ENCODE data around the gene NUDT10. TPM values are rescaled to one million over a fixed set of nuclear protein-coding genes. Genes with fewer than 3 reads are reported as not detected.
A peak's percentile ranks its signal among the peaks of the same experiment; 100 is the strongest.
"Not testable (repeated sequence)": the region's sequence is repeated elsewhere in the genome, so short reads cannot be mapped to it uniquely, and the experiment has no call there.

The NUDT10 gene
- not detected for polyA plus RNA-seq (2012; ENCODE audit: insufficient read depth, insufficient read length)

- H3K4me3 ChIP-seq (ENCODE audit: low read length), result no peak within 1 kb of the TSS; the same call in 1 of the 2 replicates
- DNase-seq (ENCODE audit: low read depth, low spot score), result no peak
These were observed at the start of gene NUDT10 for GRCh38 chrX:51332188-51332942. TSS of gene NUDT10 (plus strand) at chrX:51332822. CDS start at chrX:51332966, 144 bp downstream.

GRCh38 chrX:51292421-51292820 lies 40.2 kb upstream of the NUDT10 start:
- no peak overlapping the region for H3K4me3 ChIP-seq (ENCODE audit: low read length)
- no peak for DNase-seq (ENCODE audit: low read depth, low spot score)

- DNase-seq (ENCODE audit: low read depth, low spot score), result no peak
- H3K4me3 ChIP-seq (ENCODE audit: low read length), result no peak overlapping the region
These were observed 36.5 kb upstream of the NUDT10 start for GRCh38 chrX:51296138-51296537.

GRCh38 chrX:51316271-51316670 lies 16.4 kb upstream of the NUDT10 start:
- no peak overlapping the region for H3K4me3 ChIP-seq (ENCODE audit: low read length)
- no peak for DNase-seq (ENCODE audit: low read depth, low spot score)

- DNase-seq (ENCODE audit: low read depth, low spot score); H3K4me3 ChIP-seq (ENCODE audit: low read length): not testable (repeated sequence)
These were observed 542 bp downstream of the NUDT10 start for GRCh38 chrX:51332943-51333785.

GRCh38 chrX:51334276-51334675 lies 1.7 kb downstream of the NUDT10 start:
- DNase-seq (ENCODE audit: low read depth, low spot score), result no peak
- H3K4me3 ChIP-seq (ENCODE audit: low read length), result no peak overlapping the region

GRCh38 chrX:51336584-51336983 lies 4.0 kb downstream of the NUDT10 start:
- no peak overlapping the region for H3K4me3 ChIP-seq (ENCODE audit: low read length)
- peak; percentile 23 for DNase-seq (ENCODE audit: low read depth, low spot score)

GRCh38 chrX:51361251-51361650 lies 28.6 kb downstream of the NUDT10 start:
- no peak for DNase-seq (ENCODE audit: low read depth, low spot score)
- no peak overlapping the region for H3K4me3 ChIP-seq (ENCODE audit: low read length)

GRCh38 chrX:51376672-51377071 lies 44.0 kb downstream of the NUDT10 start:
- H3K4me3 ChIP-seq (ENCODE audit: low read length), result no peak overlapping the region

More at GRCh38 chrX:51376672-51377071, 44.0 kb downstream of the NUDT10 start:
- no peak for DNase-seq (ENCODE audit: low read depth, low spot score)

All from Jurkat, Clone E6-1 (cell line).